ENCODE measurements around the gene BUD23. TPM values are rescaled to one million over a fixed set of nuclear protein-coding genes. Genes with fewer than 3 reads are reported as not detected.
"Not testable (repeated sequence)": the region's sequence is repeated elsewhere in the genome, so short reads cannot be mapped to it uniquely, and the experiment has no call there.

BUD23 gene
- polyA plus RNA-seq, 1 donor, result 96.6 TPM

- no peak for DNase-seq
Observed at GRCh38 chr7:73663033-73663432, 20.4 kb upstream of the BUD23 start.

GRCh38 chr7:73667344-73668102 lies 15.9 kb upstream of the BUD23 start, which contains the start of gene VPS37D:
Gene VPS37D (plus strand): TSS chr7:73667831. CDS start chr7:73667959, 128 bp downstream.
- DNase-seq, result peak; percentile 90

GRCh38 chr7:73668103-73668885 lies 15.1 kb upstream of the BUD23 start:
- DNase-seq, result peak; percentile 32

GRCh38 chr7:73668886-73669230 lies 14.5 kb upstream of the BUD23 start:
- DNase-seq, result peak; percentile 24

GRCh38 chr7:73669288-73669701 lies 14.1 kb upstream of the BUD23 start:
- peak; percentile 5 for DNase-seq

GRCh38 chr7:73669858-73670385 lies 13.5 kb upstream of the BUD23 start:
- DNase-seq, result no peak

- DNase-seq, result no peak
Observed at GRCh38 chr7:73671322-73671661, 12.1 kb upstream of the BUD23 start.

- no peak for DNase-seq
Observed at GRCh38 chr7:73671857-73672445, 11.4 kb upstream of the BUD23 start.

GRCh38 chr7:73674468-73675124 lies 8.8 kb upstream of the BUD23 start:
- no peak for DNase-seq

GRCh38 chr7:73676062-73676461 lies 7.3 kb upstream of the BUD23 start:
- DNase-seq, result not testable (repeated sequence)

GRCh38 chr7:73678862-73679261 lies 4.5 kb upstream of the BUD23 start:
- no peak for DNase-seq

- DNase-seq, result no peak
Observed at GRCh38 chr7:73679709-73680108, 3.7 kb upstream of the BUD23 start.

GRCh38 chr7:73680501-73680900 lies 2.9 kb upstream of the BUD23 start:
- DNase-seq, result no peak

- DNase-seq, result no peak
Observed at GRCh38 chr7:73681031-73681430, 2.4 kb upstream of the BUD23 start.

- no peak for DNase-seq
Observed at GRCh38 chr7:73682745-73683055, 697 bp upstream of the BUD23 start.

- DNase-seq, result no peak
Observed at GRCh38 chr7:73683788-73684693, 644 bp downstream of the BUD23 start.

GRCh38 chr7:73685311-73685710 lies 1.9 kb downstream of the BUD23 start:
- DNase-seq, result no peak

GRCh38 chr7:73688288-73688687 lies 4.9 kb downstream of the BUD23 start:
- no peak for DNase-seq

- DNase-seq, result no peak
Observed at GRCh38 chr7:73690646-73691045, 7.2 kb downstream of the BUD23 start.

- no peak for DNase-seq
Observed at GRCh38 chr7:73696372-73696771, 13.0 kb downstream of the BUD23 start.

- DNase-seq, result no peak
Observed at GRCh38 chr7:73698410-73698809, 15.0 kb downstream of the BUD23 start.

Measured in left kidney (tissue), 2 donors.